HEK293T (cell line): Measurements from ENCODE around the gene XK.

Source experiments
- CTBP1 ChIP-seq: fragments of 450-650 bp; IDR thresholded peaks from 2 replicates; pipeline ENCODE4 v1.6.1; 2016; ENCODE audit warnings: borderline replicate concordance
- ELF4 ChIP-seq: fragments of 450-650 bp; IDR thresholded peaks from 2 replicates; pipeline ENCODE4 v1.6.1; 2017; ENCODE audit warnings: antibody characterized with exemption
- HDGF ChIP-seq: fragments of 450-650 bp; IDR thresholded peaks from 2 replicates; pipeline ENCODE4 v1.6.1; 2017; ENCODE audit warnings: antibody characterized with exemption, borderline replicate concordance
- L3MBTL2 ChIP-seq: fragments of 450-650 bp; conservative IDR thresholded peaks from 2 replicates; pipeline ENCODE4 v1.6.1; 2016; ENCODE audit warnings: mild to moderate bottlenecking
- SUZ12 ChIP-seq: fragments of 450-650 bp; IDR thresholded peaks from 2 replicates; pipeline ENCODE4 v1.6.1; 2016; ENCODE audit warnings: mild to moderate bottlenecking

DNA sequence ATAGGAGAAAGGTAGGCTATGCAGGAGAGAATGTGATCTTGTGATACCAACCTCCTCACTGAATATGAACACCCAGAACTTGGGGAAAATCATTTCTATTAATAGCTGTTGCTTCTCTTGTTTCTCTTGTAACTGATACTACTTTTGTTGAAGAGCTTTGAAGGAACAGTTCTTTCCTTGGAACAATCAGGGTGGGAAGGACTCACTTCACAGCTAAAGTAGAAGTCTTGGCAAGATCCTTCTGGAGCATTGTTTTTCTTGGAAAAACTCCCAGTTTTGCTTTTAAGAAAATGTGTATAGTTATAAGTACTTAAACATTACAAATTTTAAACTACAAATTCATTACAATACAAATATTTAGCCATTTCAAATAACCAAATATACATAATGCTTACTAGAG, 19.1 kb upstream of the XK start:
- TF ChIP-seq L3MBTL2 (no peak), CTBP1 (no peak), SUZ12 (no peak), HDGF (no peak), ELF4 (no peak)
